NCI-H146 treated with DMSO at 0.1 percent for 48 hours (cell line): ENCODE measurements around the gene PCSK4.

Experiments
- DNase-seq: peaks from one replicate; lab custom pipeline; 2025; ENCODE audit not compliant: unreplicated experiment; lab: John Stamatoyannopoulos, UW

The PCSK4 gene

DNA sequence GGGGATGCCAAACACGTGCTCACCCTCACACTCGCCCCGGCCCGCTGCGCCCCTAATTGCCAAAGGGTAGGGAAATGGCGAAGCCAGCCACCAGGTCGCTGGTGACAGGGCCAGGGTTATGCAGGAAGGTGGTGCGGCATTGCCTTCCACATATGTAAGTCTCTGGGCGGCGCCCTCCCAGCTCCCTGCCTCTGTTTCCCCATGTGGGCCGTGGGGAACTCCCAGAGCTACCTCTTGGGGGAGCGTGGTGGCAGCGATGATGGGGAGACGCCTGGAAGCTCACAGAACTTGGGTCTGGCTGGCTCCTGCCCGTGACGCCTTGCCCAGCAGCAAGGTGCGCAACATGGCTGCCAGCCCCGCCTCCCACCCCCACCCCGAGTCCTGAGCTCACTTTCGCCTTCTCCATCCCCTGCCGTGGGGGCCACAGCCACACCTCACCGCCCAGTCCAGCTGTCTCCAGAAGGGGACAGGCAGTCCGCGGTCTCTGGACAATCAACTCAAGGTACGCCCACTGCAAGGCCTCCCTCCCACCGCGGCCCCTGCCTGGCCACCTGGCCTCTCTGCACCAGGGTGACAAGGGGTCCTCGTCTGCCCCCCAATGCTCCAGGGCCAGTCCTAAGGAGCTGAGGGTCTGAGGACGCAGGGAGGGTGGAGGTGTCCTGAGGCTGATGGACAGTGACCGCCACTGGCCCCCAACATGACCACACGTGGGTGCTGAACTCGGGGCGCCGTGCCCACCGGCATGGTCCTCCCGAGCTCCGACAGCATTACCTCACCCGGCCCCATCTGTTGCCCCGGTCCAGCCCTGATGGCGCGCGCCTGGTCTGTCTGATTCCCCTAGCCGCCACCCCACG lies 17.7 kb downstream of the PCSK4 start:
- DNase-seq = no peak

DNA sequence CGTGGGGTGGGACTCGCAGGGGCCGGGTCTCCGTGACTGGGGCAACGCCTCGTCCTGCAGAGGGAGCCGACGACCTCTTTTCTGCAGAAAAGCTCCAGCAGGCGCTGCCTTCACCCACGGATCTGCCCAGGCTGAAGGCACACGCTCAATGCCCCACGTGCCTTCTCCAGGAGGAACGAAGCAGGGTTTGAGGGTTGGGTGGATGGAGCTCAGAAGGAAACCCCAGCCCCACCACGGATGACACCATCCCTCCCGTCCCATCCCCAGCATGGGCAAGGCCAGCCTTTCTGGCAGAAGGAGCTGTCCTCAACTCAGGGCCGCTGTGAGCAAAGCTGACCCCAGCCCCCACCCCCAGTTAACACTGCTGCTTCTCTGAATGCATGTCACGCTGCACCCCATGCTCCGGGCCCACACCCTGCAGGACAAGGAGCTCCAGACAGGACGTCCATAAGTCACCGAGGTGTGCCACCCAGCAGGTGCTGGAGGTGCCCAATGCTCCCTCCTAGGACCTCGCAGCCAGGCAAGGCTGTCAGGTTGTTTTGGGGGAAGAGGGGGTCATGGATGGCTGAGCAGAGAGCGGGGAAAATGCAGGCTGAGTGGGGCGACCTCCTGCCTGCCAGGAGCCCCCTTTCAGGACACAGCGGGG lies 18.5 kb downstream of the PCSK4 start:
- no peak for DNase-seq

DNA sequence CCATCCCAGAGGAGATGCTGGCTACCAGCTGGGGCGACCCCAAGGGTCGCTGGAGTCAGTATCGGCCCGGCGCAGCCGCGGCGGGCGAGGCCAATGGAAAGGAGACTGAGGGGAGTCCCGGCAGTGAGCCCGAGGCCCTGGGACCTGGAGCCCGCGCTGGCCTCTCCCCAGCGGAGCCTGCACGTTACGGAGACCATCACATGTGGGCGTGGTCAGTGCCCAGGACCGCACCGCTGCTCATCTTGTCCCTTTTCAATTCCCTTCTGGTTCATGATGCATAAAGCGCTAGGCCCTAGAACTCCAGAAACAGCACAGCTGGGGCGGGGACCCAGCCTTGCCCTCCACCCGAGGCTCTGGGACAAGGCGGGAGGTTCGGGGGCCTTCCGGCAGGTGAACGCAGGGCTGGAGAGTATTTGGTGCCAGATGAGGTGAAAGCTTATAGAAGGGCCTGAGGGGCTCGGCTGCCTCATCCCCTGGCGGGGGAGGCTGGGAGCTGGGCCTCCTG lies 19.1 kb downstream of the PCSK4 start:
- DNase-seq = no peak

DNA sequence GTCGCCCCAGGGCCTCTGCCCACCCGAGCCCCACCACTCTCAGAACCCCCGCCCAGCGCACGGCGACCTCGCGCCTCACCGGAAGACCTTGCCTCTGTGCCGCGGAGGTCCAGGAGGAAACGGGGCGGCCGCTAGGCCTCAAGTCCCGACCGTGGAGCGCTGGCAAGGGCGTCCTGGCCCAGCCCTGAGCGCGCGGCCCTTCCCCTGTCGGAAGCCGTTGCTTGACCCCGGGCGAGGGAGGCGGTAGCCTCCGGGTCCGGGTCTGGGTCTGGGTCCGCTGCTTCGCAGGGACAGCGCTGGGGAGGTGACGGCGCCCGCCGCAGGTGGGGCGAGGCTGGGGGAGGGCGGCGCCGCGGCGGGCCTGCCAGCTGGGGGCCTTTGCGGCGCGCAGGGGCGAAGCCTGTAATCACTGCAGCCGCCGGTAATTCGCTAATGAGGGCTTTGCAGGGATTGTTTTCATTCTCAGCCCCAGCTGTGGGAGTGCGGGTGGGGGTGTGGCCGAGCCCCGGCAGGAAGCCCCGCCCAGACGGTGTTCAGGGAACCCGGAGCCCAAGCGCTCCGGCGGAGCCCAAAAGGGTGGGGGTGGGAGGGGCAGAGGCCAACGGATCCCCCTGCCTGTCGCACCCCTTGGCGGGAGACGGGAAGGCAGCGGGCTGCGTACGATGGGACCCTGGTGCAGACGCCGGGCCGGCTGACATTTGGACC lies 19.7 kb downstream of the PCSK4 start:
- DNase-seq = peak; percentile 27

DNA sequence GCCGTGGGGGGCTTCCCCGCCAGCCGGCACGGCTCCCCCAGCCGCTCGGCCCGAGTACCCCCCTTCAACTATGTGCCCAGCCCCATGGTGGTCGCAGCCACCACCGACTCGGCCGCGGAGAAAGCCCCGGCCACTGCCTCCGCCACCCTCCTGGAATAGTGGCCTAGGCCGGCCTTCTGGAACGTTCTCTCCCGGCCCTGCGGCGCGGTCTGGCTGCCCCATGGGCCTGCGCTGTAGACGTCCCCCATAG lies 20.2 kb downstream of the PCSK4 start:
- no peak for DNase-seq

DNA sequence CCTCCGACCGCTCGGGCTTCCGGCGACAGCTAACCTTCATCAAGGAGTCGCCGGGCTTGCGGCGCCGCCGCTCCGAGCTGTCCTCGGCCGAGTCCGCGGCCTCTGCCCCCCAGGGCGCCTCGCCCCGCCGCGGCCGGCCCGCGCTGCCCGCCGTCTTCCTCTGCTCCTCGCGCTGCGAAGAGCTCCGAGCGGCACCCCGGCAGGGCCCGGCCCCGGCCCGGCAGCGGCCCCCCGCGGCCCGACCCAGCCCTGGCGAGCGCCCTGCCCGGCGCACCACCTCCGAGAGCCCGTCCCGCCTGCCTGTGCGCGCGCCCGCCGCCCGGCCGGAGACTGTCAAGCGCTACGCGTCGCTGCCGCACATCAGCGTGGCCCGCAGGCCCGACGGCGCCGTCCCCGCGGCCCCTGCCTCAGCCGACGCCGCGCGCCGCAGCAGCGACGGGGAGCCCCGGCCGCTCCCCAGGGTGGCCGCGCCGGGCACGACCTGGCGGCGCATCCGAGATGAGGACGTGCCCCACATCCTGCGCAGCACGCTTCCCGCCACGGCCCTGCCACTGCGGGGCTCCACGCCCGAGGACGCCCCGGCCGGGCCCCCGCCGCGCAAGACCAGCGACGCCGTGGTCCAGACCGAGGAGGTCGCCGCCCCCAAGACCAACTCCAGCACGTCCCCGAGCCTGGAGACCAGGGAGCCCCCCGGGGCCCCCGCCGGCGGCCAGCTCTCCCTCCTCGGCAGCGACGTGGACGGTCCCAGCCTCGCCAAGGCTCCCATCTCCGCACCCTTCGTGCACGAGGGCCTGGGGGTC lies 20.7 kb downstream of the PCSK4 start:
- no peak for DNase-seq

DNA sequence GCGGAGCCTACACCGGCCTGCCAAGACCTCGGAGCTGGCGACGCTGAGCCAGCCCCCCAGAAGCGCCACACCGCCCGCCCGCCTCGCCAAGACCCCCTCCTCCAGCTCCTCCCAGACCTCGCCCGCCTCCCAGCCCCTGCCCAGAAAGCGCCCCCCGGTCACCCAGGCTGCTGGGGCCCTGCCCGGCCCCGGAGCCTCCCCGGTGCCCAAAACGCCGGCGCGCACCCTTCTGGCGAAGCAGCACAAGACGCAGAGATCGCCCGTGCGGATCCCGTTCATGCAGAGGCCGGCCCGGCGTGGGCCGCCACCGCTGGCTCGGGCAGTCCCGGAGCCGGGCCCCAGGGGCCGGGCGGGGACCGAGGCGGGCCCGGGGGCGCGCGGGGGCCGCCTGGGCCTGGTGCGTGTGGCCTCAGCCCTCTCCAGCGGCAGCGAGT lies 21.3 kb downstream of the PCSK4 start:
- no peak for DNase-seq

DNA sequence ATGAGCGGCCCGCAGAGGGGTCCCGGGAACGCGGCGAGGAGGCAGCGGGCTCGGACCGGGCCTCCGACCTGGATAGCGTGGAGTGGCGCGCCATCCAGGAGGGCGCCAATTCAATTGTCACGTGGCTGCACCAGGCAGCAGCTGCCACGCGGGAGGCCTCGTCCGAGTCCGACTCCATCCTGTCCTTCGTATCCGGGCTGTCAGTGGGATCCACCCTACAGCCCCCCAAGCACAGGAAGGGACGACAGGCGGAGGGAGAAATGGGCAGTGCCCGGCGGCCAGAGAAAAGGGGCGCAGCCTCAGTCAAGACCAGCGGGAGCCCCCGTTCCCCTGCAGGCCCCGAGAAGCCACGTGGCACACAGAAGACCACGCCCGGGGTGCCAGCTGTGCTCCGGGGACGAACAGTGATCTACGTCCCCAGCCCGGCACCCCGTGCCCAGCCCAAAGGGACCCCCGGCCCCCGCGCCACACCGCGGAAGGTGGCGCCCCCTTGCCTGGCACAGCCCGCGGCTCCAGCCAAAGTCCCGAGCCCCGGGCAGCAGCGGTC lies 21.8 kb downstream of the PCSK4 start:
- no peak for DNase-seq

DNA sequence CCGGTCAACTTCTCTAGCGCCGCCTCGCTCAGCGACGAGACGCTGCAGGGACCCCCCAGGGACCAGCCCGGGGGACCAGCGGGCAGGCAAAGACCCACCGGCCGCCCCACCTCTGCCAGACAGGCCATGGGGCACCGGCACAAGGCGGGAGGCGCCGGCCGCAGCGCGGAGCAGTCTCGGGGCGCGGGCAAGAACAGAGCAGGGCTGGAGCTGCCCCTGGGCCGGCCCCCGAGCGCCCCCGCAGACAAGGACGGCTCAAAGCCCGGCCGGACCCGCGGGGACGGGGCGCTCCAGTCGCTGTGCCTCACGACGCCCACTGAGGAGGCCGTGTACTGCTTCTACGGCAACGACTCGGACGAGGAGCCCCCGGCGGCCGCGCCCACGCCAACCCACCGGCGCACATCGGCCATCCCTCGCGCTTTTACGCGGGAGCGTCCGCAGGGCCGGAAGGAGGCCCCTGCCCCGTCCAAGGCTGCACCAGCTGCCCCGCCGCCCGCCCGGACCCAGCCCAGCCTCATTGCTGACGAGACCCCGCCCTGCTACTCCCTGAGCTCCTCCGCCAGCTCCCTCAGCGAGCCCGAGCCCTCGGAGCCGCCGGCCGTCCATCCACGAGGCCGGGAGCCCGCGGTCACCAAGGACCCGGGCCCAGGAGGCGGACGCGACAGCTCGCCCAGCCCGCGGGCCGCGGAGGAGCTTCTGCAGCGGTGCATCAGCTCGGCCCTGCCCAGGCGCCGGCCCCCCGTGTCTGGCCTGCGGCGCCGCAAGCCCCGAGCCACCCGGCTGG lies 22.5 kb downstream of the PCSK4 start:
- no peak for DNase-seq

DNA sequence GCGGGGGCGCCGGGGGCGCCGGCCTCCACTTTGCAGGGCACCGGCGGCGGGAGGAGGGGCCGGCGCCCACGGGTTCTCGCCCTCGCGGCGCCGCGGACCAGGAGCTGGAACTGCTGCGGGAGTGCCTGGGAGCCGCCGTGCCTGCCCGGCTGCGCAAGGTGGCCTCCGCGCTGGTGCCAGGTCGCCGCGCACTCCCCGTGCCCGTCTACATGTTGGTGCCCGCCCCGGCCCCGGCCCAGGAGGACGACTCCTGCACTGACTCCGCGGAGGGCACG lies 23.0 kb downstream of the PCSK4 start:
- DNase-seq = no peak

DNA sequence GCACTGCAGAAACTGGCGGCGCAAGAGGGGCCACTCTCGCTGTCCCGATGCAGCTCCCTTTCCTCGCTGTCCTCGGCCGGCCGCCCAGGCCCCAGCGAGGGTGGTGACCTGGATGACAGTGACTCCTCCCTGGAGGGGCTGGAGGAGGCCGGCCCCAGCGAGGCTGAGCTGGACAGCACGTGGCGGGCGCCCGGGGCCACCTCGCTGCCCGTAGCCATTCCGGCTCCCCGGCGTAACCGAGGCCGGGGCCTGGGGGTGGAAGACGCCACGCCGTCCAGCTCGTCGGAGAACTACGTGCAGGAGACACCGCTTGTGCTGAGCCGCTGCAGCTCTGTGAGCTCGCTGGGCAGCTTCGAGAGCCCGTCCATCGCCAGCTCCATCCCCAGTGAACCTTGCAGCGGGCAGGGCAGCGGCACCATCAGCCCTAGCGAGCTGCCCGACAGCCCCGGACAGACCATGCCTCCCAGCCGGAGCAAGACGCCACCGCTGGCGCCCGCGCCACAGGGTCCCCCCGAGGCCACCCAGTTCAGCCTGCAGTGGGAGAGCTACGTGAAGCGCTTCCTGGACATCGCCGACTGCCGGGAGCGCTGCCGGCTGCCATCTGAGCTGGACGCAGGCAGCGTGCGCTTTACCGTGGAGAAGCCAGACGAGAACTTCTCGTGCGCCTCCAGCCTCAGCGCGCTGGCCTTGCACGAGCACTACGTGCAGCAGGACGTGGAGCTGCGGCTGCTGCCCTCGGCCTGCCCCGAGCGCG lies 23.5 kb downstream of the PCSK4 start:
- DNase-seq = no peak

DNA sequence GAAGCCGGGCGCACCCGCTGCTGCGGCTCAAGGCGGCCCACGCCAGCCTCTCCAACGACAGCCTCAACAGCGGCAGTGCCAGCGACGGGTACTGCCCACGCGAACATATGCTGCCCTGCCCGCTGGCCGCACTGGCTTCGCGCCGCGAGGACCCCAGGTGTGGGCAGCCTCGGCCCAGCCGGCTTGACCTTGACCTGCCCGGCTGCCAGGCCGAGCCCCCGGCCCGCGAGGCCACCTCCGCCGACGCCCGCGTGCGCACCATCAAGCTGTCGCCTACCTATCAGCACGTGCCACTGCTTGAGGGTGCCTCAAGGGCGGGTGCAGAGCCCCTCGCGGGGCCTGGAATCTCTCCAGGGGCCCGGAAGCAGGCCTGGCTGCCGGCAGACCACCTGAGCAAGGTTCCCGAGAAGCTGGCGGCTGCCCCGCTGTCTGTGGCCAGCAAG lies 24.1 kb downstream of the PCSK4 start:
- no peak for DNase-seq

DNA sequence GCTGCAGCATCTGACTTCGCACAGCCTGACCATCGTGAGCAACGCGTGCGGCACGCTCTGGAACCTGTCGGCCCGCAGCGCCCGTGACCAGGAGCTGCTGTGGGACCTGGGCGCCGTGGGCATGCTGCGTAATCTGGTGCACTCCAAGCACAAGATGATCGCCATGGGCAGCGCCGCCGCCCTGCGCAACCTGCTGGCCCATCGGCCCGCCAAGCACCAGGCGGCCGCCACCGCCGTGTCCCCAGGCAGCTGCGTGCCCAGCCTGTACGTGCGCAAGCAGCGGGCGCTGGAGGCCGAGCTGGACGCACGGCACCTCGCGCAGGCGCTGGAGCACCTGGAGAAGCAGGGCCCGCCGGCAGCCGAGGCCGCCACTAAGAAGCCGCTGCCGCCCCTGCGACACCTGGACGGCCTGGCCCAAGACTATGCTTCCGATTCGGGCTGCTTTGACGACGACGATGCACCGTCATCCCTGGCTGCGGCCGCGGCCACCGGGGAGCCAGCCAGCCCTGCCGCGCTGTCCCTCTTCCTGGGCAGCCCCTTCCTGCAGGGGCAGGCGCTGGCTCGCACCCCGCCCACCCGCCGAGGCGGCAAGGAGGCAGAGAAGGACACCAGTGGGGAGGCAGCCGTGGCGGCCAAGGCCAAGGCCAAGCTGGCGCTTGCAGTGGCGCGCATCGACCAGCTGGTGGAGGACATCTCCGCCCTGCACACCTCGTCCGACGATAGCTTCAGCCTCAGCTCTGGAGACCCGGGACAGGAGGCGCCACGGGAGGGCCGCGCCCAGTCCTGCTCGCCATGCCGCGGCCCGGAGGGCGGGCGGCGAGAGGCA lies 24.7 kb downstream of the PCSK4 start:
- DNase-seq = no peak

DNA sequence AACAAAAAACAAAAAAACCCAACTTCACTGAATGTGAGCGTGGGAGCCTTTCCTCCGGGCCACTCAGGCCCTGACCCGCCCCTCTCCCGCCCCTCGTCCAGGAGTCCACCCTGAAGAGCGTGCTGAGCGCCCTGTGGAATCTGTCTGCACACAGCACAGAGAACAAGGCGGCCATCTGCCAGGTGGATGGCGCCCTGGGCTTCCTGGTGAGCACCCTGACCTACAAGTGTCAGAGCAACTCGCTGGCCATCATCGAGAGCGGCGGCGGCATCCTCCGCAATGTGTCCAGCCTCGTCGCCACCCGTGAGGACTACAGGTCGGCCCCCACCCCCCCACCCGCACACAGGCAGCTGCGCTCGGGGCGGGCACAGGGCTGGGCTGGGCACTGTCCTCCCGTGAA lies 28.3 kb downstream of the PCSK4 start:
- no peak for DNase-seq

DNA sequence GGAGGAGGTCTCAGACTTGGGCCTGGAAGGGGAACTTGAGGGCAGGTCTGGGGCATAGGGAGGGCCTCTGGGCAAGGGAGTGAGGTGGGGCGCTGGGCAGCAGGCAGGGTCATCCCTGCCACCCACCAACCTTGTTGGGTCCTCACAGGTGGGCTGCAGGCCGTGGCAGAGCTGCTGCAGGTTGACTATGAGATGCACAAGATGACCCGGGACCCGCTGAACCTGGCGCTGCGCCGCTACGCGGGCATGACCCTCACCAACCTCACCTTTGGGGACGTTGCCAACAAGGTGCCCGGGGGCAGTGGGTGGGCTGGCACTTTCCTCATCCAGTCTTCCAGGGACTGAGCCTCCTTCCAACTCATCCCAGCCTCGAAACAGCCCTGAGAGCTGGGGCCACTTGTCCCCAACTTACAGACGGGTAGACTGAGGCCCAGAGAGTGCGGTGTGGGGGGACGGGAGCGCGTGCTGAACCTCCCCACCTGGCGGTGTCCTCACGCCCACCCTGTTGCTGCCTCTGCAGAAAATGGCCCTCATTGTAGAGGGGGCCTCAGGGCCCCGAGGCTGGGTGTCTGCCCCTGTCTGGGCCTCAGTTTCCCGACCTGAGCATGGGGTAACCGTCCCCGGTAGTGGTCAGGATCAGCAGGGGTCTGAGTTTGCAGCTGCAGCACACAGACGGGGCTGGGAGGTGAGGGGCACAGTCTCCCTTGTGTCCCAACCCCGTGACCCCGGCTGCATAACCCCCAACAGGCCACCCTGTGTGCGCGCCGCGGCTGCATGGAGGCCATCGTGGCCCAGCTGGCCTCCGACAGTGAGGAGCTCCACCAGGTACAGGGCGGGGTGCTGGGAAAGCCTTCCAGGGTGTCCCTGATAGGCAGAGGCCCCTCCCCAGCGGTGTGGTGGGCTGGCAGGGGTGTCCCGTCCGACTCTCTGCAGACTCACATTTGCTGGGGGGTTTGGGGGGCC lies 29.8 kb downstream of the PCSK4 start:
- no peak for DNase-seq

DNA sequence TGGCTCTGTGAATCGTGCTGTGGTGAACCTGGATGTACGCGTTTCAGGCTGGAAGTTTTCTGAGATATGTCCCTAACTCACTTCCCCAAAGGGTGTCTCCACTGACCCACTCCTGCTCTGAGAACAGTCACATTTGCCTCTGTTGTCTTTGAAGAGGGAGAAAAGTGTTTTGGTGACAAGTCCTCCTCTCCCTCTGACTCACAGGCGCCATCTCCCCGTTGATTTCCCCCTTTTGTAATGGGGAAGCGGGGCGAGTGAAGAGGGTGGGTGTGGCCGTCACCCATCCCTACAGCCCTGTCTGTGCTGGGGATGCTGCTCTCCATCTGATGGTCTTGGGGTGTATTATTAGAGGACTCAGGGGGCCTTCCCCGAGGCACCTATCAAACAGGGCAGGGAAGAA lies 30.7 kb downstream of the PCSK4 start:
- DNase-seq = no peak

DNA sequence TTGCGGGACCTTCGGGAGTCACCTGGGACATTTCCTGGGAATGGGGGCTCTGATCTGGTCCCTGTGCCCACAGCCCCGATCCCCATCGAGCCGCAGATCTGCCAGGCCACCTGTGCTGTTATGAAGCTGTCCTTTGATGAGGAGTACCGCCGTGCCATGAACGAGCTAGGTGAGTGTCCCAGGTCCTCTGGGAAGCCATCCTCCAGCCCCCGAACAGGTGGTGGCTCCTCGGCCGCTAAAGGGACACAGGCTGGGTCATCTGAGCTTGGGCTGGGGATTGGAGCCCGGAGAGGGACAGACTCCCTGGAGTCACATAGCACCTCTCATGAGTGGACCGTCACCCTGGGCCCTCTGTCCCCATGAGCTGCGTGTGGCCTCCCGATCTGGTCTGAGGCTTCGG lies 32.3 kb downstream of the PCSK4 start:
- no peak for DNase-seq
